ENCODE data around the gene CST9.
"Not testable (repeated sequence)": the region's sequence is repeated elsewhere in the genome, so short reads cannot be mapped to it uniquely, and the experiment has no call there.

CST9 gene

GRCh38 chr20:23636908-23637281 is 31.2 kb upstream of the CST9 start:
- no peak for DNase-seq

GRCh38 chr20:23636182-23636907 is 30.6 kb upstream of the CST9 start:
- no peak for DNase-seq

- DNase-seq = not testable (repeated sequence)
Observed at GRCh38 chr20:23635768-23636090, 30.0 kb upstream of the CST9 start.

GRCh38 chr20:23634985-23635767 is 29.5 kb upstream of the CST9 start:
- DNase-seq = no peak

GRCh38 chr20:23634044-23634801 is 28.5 kb upstream of the CST9 start:
- no peak for DNase-seq

GRCh38 chr20:23632711-23633573 is 27.2 kb upstream of the CST9 start:
- DNase-seq = no peak

- no peak for DNase-seq
Observed at GRCh38 chr20:23631981-23632710, 26.4 kb upstream of the CST9 start.

- no peak for DNase-seq
Observed at GRCh38 chr20:23631226-23631822, 25.6 kb upstream of the CST9 start.

- DNase-seq = no peak
Observed at GRCh38 chr20:23630392-23630849, 24.7 kb upstream of the CST9 start.

GRCh38 chr20:23629542-23630391 is 24.1 kb upstream of the CST9 start:
- DNase-seq = no peak

GRCh38 chr20:23629017-23629541 is 23.4 kb upstream of the CST9 start:
- no peak for DNase-seq

- no peak for DNase-seq
Observed at GRCh38 chr20:23628402-23629016, 22.8 kb upstream of the CST9 start.

GRCh38 chr20:23627501-23627900 is 21.8 kb upstream of the CST9 start:
- no peak for DNase-seq

- no peak for DNase-seq
Observed at GRCh38 chr20:23626040-23626620, 20.4 kb upstream of the CST9 start.

GRCh38 chr20:23625236-23625964 is 19.7 kb upstream of the CST9 start:
- no peak for DNase-seq

- no peak for DNase-seq
Observed at GRCh38 chr20:23624324-23624691, 18.6 kb upstream of the CST9 start.

GRCh38 chr20:23623666-23624323 is 18.1 kb upstream of the CST9 start:
- no peak for DNase-seq

- peak; percentile 44 for DNase-seq
Observed at GRCh38 chr20:23622839-23623343, 17.2 kb upstream of the CST9 start.

Data from DMS 273 treated with DMSO at 0.1 percent for 48 hours (cell line).